Colon (tissue), 2 donors: ENCODE measurements around the gene TMX2.

Experiments
- FAIRE-seq: peaks from 2 replicates; lab custom pipeline; 2012; peaks lifted over from hg19 to GRCh38; lab: Jason Lieb, UNC
- donor health status: control.
- donor health status: control.

Gene TMX2

GRCh38 chr11:57764972-57765371 is 52.6 kb downstream of the TMX2 start:
- FAIRE-seq: no peak

GRCh38 chr11:57770793-57771192 is 58.4 kb downstream of the TMX2 start:
- FAIRE-seq: no peak

- FAIRE-seq: no peak
These were observed 59.0 kb downstream of the TMX2 start for GRCh38 chr11:57771365-57771764.

- FAIRE-seq: no peak
These were observed 60.2 kb downstream of the TMX2 start for GRCh38 chr11:57772562-57772961.

- FAIRE-seq: no peak
These were observed 60.7 kb downstream of the TMX2 start for GRCh38 chr11:57773026-57773598.

GRCh38 chr11:57775491-57775890 is 63.1 kb downstream of the TMX2 start:
- no peak for FAIRE-seq

- FAIRE-seq: no peak
These were observed 63.7 kb downstream of the TMX2 start for GRCh38 chr11:57776031-57776521.

- no peak for FAIRE-seq
These were observed 64.3 kb downstream of the TMX2 start for GRCh38 chr11:57776577-57777210.

GRCh38 chr11:57777969-57778317 is 65.5 kb downstream of the TMX2 start:
- no peak for FAIRE-seq

- no peak for FAIRE-seq
These were observed 66.1 kb downstream of the TMX2 start for GRCh38 chr11:57778318-57779037.

- FAIRE-seq: no peak
These were observed 66.9 kb downstream of the TMX2 start for GRCh38 chr11:57779276-57779675.

GRCh38 chr11:57781529-57781943 is 69.1 kb downstream of the TMX2 start:
- FAIRE-seq: no peak

- no peak for FAIRE-seq
These were observed 72.7 kb downstream of the TMX2 start for GRCh38 chr11:57785072-57785471.

GRCh38 chr11:57786436-57786835 is 74.0 kb downstream of the TMX2 start:
- FAIRE-seq: no peak

GRCh38 chr11:57787006-57787604 is 74.7 kb downstream of the TMX2 start:
- FAIRE-seq: no peak

GRCh38 chr11:57787920-57788702 is 75.7 kb downstream of the TMX2 start:
- no peak for FAIRE-seq

- no peak for FAIRE-seq
These were observed 76.3 kb downstream of the TMX2 start for GRCh38 chr11:57788703-57789088.
